Left ventricle myocardium inferior (tissue), 1 donor: ENCODE results near the gene ADCYAP1R1. TPM values are rescaled to one million over a fixed set of nuclear protein-coding genes. Genes with fewer than 3 reads are reported as not detected.

Source experiments
- DNase-seq: peaks from one replicate; pipeline ENCODE4 v3.0.0-alpha.2; 2020
- H3K27ac ChIP-seq: fragments of 200-600 bp; replicated peaks from 2 replicates; pipeline ENCODE4 v1.8.0; 2021
- H3K27me3 ChIP-seq: fragments of 200-600 bp; 2 replicates; pipeline ENCODE4 v1.8.0; 2021; ENCODE audit warnings: low read depth
- H3K36me3 ChIP-seq: fragments of 200-600 bp; 2 replicates; pipeline ENCODE4 v1.8.0; 2021
- H3K4me1 ChIP-seq: fragments of 200-600 bp; 2 replicates; pipeline ENCODE4 v1.8.0; 2021
- H3K4me3 ChIP-seq: fragments of 200-600 bp; 2 replicates; pipeline ENCODE4 v1.8.0; 2021; ENCODE audit warnings: mild to moderate bottlenecking, moderate library complexity
- H3K9me3 ChIP-seq: fragments of 200-600 bp; replicated peaks from 2 replicates; pipeline ENCODE4 v1.8.0; 2021
- CTCF ChIP-seq: fragments of 200-600 bp; IDR thresholded peaks from 2 replicates; pipeline ENCODE4 v1.8.0; 2021; ENCODE audit warnings: antibody characterized with exemption, mild to moderate bottlenecking, borderline replicate concordance
- intact Hi-C: fragments of 100-400 bp; cut with micrococcal nuclease; formaldehyde crosslinking; loops from one replicate; pipeline ENCODE4 v1.11.0; 2022
- total RNA-seq: library from RNA; stranded (reverse); fragmentation: NEBNext Ultra II Directional; extraction: Animal tissue kit (Norgen Biotek cat#: 25700); gene quantifications from one replicate; pipeline ENCODE4 v1.2.1, GENCODE V29; 2021
- donor health status: DM: no; HTN: yes; CAD: no; lungs with severe emphysema.

Gene ADCYAP1R1
- total RNA-seq, 1 donor from 2014 or later: 2.5 TPM

- Histone ChIP-seq H3K36me3 (no peaks in the 10 kb centered on the region), H3K4me3 (no peak overlapping the region), H3K9me3 (no peaks in the 10 kb centered on the region), H3K27me3 (peaks cover 58% of the 10 kb centered on the region), H3K4me1 (peaks cover 18% of the 10 kb centered on the region), H3K27ac (no peak overlapping the region)
- TF ChIP-seq CTCF: no peak
- DNase-seq: no peak
- intact Hi-C loops: no loop called here
Measured at GRCh38 chr7:31049005-31049765, 2.9 kb upstream of the ADCYAP1R1 start.

GRCh38 chr7:31052487-31052840 is 356 bp downstream of the ADCYAP1R1 start:
- TF ChIP-seq CTCF: no peak
- DNase-seq: no peak
- H3K4me3 ChIP-seq: peak overlapping the region; percentile 72
- intact Hi-C loops: no loop called here
- peaks cover 66% of the 10 kb centered on the region for H3K27me3 ChIP-seq
- H3K4me1 ChIP-seq: peaks cover 36% of the 10 kb centered on the region
- no peaks in the 10 kb centered on the region for H3K9me3 ChIP-seq
- H3K27ac ChIP-seq: peak overlapping the region; percentile 69
- H3K36me3 ChIP-seq: no peaks in the 10 kb centered on the region

GRCh38 chr7:31052841-31053601 is 913 bp downstream of the ADCYAP1R1 start:
- DNase-seq: no peak
- Histone ChIP-seq H3K36me3 (no peaks in the 10 kb centered on the region), H3K4me3 (peak overlapping the region; percentile 72), H3K4me1 (peaks cover 36% of the 10 kb centered on the region), H3K27me3 (peaks cover 72% of the 10 kb centered on the region), H3K27ac (peak overlapping the region; percentile 69), H3K9me3 (no peaks in the 10 kb centered on the region)
- TF ChIP-seq CTCF: no peak
- intact Hi-C loops: no loop called here

- H3K27me3 ChIP-seq: peaks cover 82% of the 10 kb centered on the region
Measured at GRCh38 chr7:31053986-31054385, 1.9 kb downstream of the ADCYAP1R1 start.

More at GRCh38 chr7:31053986-31054385, 1.9 kb downstream of the ADCYAP1R1 start:
- no peak for TF ChIP-seq CTCF
- Histone ChIP-seq H3K9me3 (no peaks in the 10 kb centered on the region), H3K4me1 (peaks cover 36% of the 10 kb centered on the region), H3K4me3 (peak overlapping the region; percentile 72), H3K36me3 (no peaks in the 10 kb centered on the region), H3K27ac (no peak overlapping the region)
- intact Hi-C loops: no loop called here
- no peak for DNase-seq
